GM12892 (cell line): ENCODE data around the gene TYK2.

Experiments
- DNase-seq: peaks from one replicate; pipeline ENCODE4 v3.0.0; 2011; ENCODE audit not compliant: insufficient read length
- FAIRE-seq: peaks from 2 replicates; lab custom pipeline; 2011; peaks lifted over from hg19 to GRCh38; lab: Jason Lieb, UNC
- POLR2A ChIP-seq: IDR thresholded peaks from 2 replicates; pipeline ENCODE4 v1.6.1; 2011; ENCODE audit warnings: low read depth, low read length, control low read depth
- POLR2AphosphoS5 ChIP-seq: IDR thresholded peaks from 2 replicates; pipeline ENCODE4 v1.6.1; 2011; ENCODE audit warnings: low read depth, low read length, control low read depth
- TAF1 ChIP-seq: IDR thresholded peaks from 2 replicates; pipeline ENCODE4 v1.6.1; 2011; ENCODE audit warnings: low read depth, mild to moderate bottlenecking, control low read depth, low read length, borderline replicate concordance

The TYK2 gene

DNA sequence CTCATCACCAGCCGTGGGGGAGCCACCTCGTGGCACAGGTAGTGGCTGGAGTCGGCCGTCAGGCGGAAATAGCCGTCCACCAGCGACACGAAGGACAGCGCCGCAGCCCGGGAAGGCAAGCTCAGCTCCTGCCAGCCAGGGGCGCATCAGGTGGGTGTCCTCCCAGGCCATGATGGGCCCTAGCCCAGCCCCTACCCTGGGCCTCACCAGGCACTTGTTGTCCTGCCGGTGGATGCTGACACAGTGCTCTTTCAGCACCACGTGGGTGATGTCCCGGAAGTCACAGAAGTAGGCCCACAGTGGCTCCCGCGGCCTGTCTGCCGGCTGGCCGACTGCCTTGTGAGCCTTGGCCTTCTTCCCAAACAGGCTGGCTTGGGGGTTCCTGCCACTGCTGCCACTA is 15.7 kb downstream of the TYK2 start:
- no peak for FAIRE-seq
- DNase-seq, result no peak
- TF ChIP-seq POLR2A, result no peak
- TF ChIP-seq POLR2AphosphoS5, result no peak
- TF ChIP-seq TAF1, result no peak

DNA sequence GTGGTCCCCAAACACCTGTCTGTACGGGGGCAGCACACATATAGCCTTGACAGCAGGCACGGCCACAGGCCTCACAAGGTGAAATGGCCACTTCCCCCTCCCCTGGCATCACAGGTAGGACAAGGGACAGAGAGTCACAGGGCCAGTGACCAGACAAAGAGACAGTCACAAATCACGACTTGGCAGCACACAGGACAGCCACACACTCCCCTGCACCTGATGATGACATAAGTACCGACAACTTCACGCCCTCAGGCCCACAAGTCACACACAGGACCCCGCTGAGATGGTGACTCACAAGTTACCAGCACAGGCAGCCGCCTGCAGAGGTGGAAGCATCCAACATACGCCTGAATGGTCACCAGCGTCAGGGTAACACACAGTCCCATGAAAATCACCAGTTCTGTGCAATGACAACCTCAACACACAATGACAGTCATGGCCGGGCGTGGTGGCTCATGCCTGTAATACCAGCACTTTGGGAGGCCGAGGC is 16.5 kb downstream of the TYK2 start:
- FAIRE-seq (no peak), DNase-seq (no peak)
- TF ChIP-seq TAF1, result no peak
- no peak for TF ChIP-seq POLR2AphosphoS5
- TF ChIP-seq POLR2A, result no peak

DNA sequence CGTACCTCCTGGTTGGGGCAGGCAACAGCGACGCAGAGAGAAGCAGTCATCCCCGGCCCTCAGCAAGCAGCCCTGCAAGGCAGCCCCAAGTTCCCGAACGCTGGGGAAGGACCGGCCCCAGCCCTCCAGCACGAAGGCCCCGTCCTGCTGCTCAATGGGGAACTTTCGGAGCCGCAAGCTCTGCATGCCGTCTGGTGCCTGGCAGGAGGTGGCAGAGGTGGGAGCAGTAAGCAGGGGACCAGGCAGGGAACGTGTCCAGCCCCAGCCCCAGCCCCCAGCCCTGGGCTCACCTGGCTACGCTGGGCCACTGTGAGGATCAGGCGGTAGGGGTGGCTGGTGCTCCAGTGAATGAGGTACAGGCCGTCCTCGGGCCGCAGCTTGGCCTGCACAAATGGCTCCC is 18.1 kb downstream of the TYK2 start:
- no peak for FAIRE-seq

DNA sequence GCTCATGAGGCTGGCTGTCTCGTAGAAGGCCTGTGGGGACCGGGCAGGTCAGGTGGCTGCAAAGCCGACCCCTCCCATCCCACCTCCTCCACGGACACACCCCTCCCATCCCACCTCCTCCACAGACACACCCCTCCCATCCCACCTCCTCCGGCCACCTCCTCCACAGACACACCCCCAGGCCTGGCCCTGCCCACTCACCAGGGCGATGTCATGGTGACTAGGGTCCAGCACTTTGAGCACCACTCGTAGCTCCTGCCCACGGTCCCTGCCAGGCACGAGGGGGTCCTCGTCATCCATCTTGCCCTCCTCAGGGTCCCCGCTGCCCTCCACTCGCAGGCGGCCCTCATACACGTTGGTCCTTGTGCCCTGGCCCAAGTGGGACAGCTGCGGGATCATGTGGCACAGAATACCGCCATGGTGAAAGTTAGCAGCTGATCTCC is 18.8 kb downstream of the TYK2 start:
- DNase-seq (peak; percentile 13), FAIRE-seq (no peak)
- no peak for TF ChIP-seq TAF1
- TF ChIP-seq POLR2AphosphoS5, result no peak; the same call in 1 of the 2 replicates
- no peak for TF ChIP-seq POLR2A

More for the DNA sequence above, 18.1 kb downstream of the TYK2 start:
- no peak for TF ChIP-seq TAF1
- no peak for TF ChIP-seq POLR2AphosphoS5
- no peak for TF ChIP-seq POLR2A
- DNase-seq, result peak; percentile 10

DNA sequence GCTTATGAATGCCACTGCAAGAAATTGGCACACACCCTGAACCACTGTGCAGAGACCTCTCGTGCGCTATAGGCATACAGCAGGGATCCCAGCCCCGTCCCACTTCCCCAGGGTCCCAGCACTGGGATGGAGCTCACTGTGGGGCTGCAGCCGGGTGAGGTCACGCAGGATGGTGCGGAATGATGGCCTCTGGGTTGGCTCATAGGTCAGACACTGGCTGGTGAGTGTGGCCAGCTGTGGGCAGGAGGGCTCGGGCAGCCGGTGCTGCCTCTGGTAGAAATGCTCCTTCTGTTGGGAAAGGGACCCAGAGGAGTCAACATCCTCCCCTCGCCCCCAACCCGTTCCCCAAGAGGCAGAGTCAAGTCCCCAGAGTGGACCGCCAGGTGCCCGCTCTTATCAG is 23.9 kb downstream of the TYK2 start:
- no peak for FAIRE-seq
- DNase-seq, result no peak
- TF ChIP-seq POLR2AphosphoS5, result no peak; the same call in 1 of the 2 replicates
- no peak for TF ChIP-seq TAF1
- no peak for TF ChIP-seq POLR2A

DNA sequence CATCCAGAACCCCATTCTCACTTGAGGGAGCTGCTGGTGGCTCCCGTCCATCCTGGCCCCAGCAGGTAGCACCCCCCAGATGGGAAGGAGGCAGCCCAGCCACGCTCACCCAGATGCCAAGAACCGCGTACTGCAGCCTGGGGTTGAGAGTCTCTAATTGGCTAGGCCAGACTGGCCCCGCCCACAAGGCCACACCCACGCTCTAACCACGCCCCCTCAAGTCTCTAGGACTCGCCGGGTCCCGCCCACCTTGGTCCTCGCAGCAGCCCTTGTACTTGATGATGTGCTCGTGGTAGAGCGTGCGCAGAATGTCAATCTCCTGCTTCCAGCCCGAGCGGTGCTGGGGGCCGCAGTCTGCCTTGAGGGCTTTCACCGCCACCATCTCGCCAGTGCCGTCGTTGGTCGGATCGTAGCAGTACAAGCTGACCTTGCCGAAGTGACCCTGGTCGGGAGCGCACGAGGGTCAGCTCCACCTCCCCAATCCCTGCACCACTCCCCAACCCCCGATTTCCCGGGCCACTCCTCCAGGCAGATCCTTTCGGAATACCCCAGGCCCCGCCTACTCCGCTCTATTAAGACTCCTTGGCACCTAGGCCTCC is 26.5 kb downstream of the TYK2 start:
- peak; percentile 19 for DNase-seq
- peak; percentile 24 for FAIRE-seq
- no peak for TF ChIP-seq TAF1
- TF ChIP-seq POLR2AphosphoS5, result no peak
- no peak for TF ChIP-seq POLR2A

DNA sequence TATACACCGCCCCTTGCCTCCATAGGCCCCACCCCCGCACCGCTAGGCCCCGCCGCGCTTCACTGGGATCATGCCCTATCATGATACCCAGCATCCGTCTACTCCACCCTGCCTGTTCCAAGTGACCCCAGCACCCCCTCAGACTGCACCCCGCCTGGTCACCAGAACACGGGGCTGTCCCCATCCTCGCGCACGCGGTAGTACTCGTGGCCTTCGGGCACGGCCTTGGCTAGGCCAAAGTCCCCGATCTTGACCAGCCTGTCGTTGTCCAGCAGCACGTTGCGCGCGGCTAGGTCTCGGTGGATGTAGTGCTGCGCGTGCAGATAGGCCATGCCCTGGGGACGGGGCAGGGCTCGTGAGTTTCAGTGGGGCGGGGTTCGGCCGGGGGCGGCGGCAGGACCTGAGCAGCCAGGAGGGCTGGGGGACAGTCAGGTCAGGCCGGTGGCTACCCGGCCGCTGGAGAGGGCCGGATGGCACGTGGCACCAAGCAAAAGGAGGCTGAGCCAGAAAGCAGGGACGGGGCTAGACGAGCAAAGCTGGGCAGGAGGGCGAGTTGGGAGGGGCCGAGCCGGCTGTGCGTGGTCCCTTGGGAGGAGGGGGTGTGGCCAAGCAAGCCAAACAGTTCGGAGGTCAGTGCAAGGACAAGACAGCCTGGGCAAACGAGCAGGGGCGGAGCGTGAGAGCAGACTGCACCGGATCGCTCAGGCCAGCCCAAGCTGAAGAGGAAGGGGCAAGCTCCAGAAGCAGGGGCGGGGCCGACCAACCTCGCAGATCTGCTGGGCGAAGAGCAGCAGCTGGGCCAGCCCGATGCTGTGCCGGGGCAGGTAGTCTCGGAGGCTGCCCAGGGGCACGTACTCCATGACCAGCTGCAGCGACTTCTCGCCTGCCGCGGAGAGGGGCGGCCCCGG is 27.4 kb downstream of the TYK2 start:
- FAIRE-seq (no peak), DNase-seq (peak; percentile 13)
- TF ChIP-seq POLR2AphosphoS5 (no peak), POLR2A (no peak), TAF1 (no peak)

DNA sequence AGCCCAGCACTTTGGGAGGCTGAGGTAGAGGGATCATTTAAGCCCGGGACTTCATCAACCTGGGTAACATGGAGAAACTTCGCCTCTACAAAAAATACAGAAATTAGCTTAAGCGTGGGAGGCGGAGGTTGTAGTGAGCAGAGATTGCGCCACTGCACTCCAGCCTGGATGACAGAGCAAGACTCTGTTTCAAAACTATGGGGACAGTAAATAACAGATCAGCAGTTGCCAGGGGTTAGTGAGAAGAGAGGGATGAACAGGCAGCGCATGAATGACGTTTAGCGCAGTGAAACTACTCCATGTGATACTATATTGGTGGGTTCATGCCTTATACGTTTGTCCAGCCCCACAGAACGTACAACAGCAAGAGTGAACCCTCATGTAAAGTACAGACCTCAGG is 33.9 kb downstream of the TYK2 start:
- DNase-seq (no peak), FAIRE-seq (no peak)
- TF ChIP-seq TAF1, result no peak
- no peak for TF ChIP-seq POLR2AphosphoS5
- TF ChIP-seq POLR2A, result no peak

DNA sequence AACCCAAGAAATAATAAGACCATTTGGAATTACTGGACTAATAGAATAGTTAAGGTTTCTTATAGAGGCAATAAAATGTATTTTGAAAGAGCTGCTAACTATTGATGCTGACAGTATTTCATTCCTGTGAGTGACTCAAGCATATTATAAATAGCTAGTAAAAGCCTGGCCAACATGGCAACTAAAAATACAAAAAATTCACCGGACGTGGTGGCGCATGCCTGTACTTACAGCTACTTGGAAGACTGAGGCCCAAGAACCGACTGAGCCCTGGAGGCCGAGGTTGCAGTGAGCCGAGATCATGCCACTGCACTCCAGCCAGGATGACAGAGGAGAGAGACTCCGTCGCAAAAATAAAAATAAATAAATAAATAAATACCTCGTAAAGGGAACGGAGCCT is 35.6 kb downstream of the TYK2 start:
- TF ChIP-seq POLR2AphosphoS5 (no peak), TAF1 (no peak), POLR2A (no peak)
- FAIRE-seq, result no peak
- DNase-seq, result no peak

DNA sequence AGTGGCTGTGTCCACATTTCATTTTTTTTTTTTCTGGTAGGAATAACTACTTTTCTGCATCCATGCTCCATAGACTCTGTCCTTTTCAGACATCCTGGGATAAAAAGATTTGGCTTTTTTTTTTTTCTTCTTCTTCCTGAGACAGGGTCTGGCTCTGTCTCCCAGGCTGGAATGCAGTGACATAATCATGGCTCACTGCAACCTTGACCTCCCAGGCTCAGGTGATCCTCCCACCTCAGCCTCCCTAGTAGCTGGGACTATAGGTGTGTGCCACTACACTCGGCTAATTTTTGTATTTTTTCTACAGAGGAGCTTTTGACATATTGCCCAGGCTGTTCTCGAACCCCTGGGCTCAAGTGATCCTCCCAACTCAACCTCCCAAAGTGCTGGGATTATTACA is 36.9 kb downstream of the TYK2 start:
- no peak for DNase-seq
- FAIRE-seq, result no peak
- no peak for TF ChIP-seq POLR2A
- no peak for TF ChIP-seq POLR2AphosphoS5
- no peak for TF ChIP-seq TAF1

DNA sequence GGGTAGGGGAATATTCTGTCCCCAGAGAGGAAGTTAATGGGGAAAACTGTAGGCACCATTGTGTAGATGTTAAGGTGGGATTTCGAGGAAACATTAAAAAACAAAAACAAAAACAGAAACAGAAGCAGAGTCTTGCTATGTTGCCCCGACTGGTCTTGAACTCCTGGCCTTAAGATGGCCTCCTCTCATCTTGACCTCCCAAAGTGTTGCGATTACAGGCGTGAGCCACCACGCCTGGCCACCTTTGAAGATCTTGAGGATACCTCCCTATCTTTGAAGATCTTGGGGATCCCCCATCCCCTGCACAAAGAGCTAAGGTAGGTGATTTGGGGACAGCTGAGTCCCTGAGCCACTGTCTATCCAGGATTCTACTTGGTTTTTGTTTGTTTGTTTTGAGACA is 40.4 kb downstream of the TYK2 start:
- no peak for TF ChIP-seq POLR2AphosphoS5
- TF ChIP-seq POLR2A, result no peak
- TF ChIP-seq TAF1, result no peak
- FAIRE-seq, result peak; percentile 42

More for the DNA sequence above, 40.4 kb downstream of the TYK2 start:
- no peak for DNase-seq
